Measurements from ENCODE around the gene CREB5.

CREB5 gene

DNA sequence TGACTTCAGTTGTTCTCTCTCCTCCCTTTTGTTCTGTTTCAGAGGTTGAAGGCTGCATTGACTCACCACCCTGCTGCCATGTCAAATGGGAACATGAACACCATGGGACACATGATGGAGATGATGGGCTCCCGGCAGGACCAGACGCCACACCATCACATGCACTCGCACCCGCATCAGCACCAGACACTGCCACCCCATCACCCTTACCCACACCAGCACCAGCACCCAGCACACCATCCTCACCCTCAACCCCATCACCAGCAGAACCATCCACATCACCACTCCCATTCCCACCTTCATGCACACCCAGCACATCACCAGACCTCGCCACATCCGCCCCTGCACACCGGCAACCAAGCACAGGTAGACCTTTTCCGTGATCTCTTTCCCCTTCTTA, 391.8 kb downstream of the CREB5 start:
- TF ChIP-seq, protein P1, sequence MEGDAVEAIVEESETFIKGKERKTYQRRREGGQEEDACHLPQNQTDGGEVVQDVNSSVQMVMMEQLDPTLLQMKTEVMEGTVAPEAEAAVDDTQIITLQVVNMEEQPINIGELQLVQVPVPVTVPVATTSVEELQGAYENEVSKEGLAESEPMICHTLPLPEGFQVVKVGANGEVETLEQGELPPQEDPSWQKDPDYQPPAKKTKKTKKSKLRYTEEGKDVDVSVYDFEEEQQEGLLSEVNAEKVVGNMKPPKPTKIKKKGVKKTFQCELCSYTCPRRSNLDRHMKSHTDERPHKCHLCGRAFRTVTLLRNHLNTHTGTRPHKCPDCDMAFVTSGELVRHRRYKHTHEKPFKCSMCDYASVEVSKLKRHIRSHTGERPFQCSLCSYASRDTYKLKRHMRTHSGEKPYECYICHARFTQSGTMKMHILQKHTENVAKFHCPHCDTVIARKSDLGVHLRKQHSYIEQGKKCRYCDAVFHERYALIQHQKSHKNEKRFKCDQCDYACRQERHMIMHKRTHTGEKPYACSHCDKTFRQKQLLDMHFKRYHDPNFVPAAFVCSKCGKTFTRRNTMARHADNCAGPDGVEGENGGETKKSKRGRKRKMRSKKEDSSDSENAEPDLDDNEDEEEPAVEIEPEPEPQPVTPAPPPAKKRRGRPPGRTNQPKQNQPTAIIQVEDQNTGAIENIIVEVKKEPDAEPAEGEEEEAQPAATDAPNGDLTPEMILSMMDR (IDR thresholded peaks at IDR 0.05; ENCODE audit: low read depth, low read length), result no peak
- DNase-seq (ENCODE audit: extremely low read depth, low read depth), result no peak

DNA sequence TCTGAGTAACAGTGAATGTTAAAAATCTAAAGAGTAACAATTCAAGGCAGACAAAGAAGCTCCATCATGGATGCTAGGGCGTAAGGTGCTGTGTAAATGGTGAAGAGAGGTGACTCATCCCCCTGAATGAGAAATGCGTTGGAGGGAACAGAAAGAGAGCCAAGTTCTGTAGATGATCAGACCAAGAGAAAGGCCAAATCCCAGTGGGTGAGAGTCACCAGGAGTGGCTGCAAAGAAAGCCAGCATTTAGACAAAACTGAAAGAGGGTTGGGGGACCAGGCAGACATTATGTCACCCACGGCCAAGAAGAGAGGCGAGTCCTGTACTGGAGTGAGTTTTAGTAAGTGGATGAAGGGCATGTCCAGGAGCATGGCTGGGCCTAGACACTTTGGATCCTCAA, 392.7 kb downstream of the CREB5 start:
- TF ChIP-seq, protein P1 (IDR thresholded peaks at IDR 0.05; ENCODE audit: low read depth, low read length), result no peak
- peak; percentile 10 for DNase-seq (ENCODE audit: extremely low read depth, low read depth)

DNA sequence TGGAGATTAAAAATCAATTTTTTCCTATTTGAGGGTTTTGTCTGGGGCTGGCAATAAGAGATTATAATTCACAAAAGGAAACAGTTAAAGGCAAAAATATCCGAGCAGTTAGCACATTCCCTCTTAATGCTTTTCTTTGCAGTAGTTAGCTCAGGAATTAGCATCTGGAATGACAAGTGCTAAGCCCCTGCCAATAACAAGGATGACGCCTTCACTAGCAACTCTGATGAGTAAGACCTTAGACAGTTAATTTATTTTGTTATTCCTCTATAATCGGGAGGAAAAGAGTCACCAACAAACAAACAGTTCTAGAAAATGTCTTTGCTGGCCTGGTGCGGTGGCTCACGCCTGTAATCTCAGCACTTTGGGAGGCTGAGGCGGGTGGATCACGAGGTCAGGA, 394.5 kb downstream of the CREB5 start:
- TF ChIP-seq, protein P1 (IDR thresholded peaks at IDR 0.05; ENCODE audit: low read depth, low read length), result no peak
- no peak for DNase-seq (ENCODE audit: extremely low read depth, low read depth)

DNA sequence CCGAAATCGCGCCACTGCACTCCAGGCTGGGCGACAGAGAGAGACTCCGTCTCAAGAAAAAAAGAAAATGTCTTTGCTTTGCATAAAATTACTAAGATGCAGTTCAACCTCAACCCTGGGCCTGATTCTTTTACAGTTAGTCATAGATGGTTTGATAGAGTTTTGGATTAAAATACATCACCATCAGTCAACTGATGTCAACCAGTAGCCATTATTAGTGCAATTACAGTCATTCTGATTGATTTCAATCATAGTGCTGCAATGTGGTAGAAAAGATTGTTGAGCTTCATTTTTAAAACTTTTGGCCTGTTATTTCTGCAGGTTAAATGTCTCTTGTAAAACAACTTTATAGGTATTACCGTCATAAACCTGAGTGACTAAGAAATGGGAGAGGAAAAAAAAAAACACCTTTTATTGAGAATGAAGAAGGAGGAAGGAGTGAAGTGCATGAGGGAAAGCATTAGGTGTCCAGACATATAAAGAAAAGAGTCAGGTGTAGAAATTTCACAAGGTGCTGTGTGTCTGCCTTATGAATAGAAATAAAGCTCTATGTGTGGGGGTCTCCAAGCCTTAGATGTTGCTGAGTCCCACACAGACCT, 395.2 kb downstream of the CREB5 start:
- TF ChIP-seq, protein P1 (IDR thresholded peaks at IDR 0.05; ENCODE audit: low read depth, low read length), result no peak
- no peak for DNase-seq (ENCODE audit: extremely low read depth, low read depth)

DNA sequence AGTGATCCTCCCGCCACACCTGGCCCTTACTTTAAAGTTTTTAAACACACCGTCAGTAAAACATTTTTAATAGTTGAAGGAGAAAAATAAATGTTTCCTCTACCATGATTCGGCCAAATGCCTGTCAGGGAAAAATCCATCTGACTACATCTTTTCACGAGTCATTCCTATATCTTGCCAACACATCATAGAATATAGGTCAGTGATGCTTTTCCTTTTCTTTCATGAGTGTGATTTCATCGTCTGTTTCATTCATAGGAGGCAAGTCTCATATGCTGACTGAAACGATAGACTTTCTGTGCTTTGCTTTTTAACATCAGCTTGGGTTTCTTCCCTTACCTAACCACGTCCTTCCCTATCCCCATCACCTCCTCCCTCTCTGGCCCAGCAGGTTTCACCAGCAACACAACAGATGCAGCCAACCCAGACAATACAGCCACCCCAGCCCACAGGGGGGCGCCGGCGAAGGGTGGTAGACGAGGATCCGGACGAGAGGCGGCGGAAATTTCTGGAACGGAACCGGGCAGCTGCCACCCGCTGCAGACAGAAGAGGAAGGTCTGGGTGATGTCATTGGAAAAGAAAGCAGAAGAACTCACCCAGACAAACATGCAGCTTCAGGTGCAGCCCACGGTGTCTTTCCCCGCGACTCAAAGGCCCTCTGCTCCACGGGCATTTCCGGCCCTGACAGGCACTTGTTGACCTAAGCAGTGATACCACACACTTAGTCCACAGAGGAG, 396.6 kb downstream of the CREB5 start:
- TF ChIP-seq, protein P1 (IDR thresholded peaks at IDR 0.05; ENCODE audit: low read depth, low read length), result no peak
- no peak for DNase-seq (ENCODE audit: extremely low read depth, low read depth)

DNA sequence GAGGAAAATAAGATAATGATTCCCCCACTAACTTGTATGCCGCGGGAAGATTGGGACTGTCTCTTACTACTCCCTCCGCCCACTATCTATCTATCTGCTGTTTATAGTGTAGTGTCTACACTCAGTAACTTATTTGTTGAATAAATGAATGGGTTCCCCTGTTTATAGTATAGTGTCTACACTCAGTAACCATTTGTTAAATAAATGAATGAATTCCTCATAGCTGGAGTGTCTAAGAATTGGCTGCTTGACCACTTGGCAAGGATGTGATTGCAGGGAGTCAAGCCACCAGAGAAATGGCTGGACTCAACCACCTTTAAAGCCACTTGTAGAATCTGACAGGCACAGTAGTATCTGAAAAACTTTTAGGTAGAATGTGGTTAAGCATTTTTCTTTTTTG, 398.7 kb downstream of the CREB5 start:
- no peak for DNase-seq (ENCODE audit: extremely low read depth, low read depth)
- TF ChIP-seq, protein P1 (IDR thresholded peaks at IDR 0.05; ENCODE audit: low read depth, low read length), result no peak

DNA sequence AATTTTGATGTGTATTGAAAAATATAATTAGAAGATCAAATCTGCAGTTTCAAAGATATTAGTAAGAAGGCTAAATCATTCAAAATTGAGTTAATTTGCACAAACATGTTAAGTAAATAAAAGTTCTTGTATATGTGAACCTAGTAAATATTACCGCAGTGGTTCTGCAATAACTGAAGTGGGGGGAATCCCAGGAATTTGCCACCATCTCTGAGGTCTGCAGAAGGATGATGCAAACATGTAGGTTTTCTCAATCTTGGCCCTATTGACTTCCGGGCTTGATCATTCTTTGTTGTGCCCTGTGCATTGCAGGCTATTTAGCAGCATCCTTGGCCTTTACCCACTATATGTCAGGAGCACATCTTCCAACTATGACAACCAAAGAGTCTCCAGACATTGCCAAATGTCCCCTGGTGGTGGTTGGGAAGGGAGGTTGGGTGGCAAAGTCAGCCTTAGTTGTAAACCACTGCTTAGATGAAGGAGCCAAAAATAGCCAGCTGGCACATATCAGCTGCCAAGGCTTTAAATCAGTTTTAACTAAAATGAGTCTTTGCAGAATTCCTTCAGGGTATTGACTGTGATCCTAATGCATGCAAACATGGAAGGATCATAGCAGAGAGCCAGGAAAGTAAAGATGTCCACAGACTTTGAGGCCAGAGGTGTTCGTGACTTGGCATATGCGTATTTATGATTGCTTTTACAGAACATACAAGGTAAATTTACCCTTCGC, 399.5 kb downstream of the CREB5 start:
- DNase-seq (ENCODE audit: extremely low read depth, low read depth), result no peak
- TF ChIP-seq, protein P1 (IDR thresholded peaks at IDR 0.05; ENCODE audit: low read depth, low read length), result no peak

All from AG09319 (cell line).